CMK (cell line): ENCODE data around the gene ANKRD65.
"Not testable (repeated sequence)": the region's sequence is repeated elsewhere in the genome, so short reads cannot be mapped to it uniquely, and the experiment has no call there.

ENCODE experiments used
- DNase-seq: peaks from one replicate; pipeline ENCODE4 v3.0.0-alpha.2; 2010; ENCODE audit warnings: low read depth

The ANKRD65 gene

GRCh38 chr1:1421147-1421906, at the start of gene ANKRD65:
Gene ANKRD65, minus strand, starts transcription at chr1:1421276. Its CDS starts 271 bp downstream, at chr1:1421005.
- DNase-seq: no peak

DNA sequence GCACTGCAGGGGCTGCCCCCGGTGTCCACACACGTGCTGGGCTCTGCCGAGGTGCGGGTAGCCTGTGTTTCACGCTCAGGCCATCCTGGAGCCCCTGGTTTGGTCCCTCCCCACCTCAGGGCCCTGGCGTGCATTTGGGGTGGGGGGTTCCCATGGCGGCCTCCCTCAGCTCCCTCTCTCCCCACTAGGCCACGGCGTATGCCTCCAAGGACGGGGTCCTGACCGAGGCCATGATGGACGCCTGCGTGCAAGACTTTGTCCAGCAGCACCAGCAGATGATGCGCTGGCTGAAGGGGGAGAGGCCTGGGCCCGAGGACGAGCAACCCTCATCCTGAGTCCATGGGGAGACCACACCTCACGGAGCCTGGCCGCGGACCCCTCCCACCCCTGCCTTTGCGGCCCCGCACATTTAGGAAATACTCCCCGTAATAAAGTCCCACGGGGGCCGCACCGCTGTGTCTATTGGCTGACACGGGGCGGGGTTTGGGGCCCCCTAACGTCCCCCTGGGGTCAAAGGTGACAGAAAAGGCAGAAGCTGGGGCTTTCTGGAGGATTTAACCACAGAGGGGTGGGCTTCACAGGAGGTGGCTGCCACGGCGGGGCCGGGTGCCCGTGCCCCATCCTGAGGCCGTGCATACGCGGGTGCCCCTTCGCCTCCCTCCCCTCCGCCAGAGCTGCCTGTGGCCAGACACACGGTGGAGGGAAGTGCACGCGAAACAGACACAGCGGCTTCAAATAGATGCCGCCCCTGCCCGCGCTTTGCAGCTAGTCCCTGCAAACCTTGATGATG, 47.3 kb upstream of the ANKRD65 start:
- DNase-seq: not testable (repeated sequence)

DNA sequence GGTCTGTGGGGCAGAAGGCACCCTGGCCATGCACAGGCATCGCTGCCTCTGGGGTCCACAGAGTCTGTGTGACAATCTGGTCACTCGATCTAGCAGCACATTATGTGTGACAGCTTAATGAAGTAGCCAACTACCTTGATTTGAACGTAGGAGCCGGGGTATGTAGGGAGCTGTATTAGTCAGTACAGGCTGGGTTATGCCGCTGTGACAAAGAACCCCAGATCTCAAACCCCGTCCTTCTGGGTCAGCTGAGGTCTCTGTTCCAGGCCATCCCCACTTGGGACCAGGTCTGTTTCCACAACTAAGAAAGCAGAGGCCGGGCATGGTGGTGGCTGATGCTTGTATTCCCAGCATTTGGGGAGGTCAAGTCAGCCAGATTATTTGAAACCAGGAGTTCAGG, 42.2 kb upstream of the ANKRD65 start:
- DNase-seq: no peak

- no peak for DNase-seq
These were observed 41.4 kb upstream of the ANKRD65 start for GRCh38 chr1:1462318-1462966.

DNA sequence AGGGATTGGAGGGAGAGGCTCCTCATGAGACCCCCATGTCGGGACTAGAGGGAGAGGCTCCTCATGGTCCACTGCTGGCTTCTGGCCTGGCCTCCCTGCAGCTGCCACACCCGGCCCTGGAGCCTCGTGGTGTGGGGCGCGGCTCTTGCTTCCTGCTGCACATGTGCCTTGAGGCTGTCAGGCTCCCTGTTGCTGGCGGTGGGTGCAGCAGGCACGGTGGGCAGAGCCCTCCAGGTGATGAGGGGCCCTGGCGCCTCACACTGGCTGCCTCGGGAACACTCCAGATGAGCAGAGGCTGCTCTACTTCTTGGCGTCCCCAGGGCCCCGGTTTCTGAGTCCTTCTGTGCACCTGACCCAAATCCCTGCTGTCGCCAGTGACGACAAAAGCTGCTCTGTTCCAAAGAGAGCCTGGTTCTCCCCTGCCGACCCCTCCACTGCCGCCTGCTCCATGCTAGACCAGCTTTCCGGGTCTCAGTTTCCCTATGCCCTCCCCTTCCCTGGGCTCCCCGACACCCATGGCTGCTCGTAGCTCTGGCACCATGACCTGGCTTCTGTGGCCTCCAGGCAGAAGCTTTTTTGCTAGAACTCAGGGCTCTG, 40.7 kb upstream of the ANKRD65 start:
- DNase-seq: no peak

- DNase-seq: no peak
These were observed 39.6 kb upstream of the ANKRD65 start for GRCh38 chr1:1460540-1461130.

- DNase-seq: not testable (repeated sequence)
These were observed 38.6 kb upstream of the ANKRD65 start for GRCh38 chr1:1459711-1460110.

DNA sequence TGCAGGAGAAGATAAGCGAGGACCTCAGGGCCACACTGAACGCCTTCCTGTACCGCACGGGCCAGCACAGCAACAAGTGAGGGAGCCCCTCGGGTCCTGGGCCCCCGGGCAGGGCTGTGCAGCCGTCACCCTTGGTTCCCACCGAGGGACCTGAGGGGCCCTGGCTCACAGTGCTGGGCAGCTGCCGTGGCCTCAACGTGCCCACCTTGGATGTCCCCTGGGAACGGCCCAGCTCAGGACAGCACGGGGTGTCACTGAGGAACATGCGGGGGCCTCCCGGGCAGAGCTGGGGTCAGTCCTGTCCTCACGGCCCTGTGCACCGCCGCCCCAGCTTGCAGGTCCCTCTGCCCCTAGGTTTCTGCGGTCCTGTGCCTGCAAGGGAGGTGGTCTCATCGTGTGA, 38.1 kb upstream of the ANKRD65 start:
- not testable (repeated sequence) for DNase-seq

DNA sequence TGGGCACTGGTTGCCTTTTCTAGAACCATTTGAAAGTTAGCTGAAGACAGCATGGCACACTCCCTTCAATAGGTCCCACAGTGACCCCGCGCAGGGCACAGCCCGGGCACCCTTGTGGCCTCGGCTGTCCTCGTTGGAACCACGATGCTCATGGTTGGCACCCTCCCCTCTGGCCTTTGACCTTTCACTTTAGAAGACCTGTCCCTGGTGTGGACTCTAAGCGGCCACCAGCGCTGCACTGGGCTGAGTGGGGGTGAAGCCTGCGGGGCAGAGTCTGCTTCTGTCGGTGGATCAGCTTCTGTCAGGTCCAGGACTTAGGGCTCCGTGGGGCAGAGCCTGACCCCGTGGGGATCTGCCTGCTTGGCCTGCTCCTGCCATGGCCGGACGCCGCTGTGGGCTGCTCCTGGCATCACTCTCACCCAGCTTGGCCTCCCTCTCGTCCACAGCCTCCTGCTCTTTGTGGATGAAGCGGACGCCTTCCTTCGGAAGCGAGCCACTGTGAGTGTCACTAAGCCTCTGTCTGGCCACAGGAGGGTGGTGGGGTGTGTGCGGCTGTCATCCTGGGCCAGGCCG, 35.7 kb upstream of the ANKRD65 start:
- DNase-seq: not testable (repeated sequence)

DNA sequence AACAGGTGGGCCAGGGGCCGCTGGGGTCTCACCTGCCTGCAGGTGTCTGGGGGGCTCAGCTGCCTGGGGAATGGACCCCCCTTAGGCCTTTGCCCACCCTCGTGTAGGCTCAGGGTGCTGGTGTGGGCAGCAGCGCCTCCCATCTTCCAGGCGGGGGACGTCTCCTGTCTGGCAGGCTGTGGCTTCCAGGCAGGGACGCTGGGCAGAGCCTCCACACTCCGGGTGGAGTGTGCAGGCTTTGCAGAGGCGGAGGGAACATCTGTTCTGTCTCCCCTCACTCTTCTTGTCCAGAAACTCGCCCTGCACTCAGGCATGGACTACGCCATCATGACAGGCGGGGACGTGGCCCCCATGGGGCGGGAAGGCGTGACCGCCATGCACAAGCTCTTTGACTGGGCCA, 34.9 kb upstream of the ANKRD65 start:
- not testable (repeated sequence) for DNase-seq

DNA sequence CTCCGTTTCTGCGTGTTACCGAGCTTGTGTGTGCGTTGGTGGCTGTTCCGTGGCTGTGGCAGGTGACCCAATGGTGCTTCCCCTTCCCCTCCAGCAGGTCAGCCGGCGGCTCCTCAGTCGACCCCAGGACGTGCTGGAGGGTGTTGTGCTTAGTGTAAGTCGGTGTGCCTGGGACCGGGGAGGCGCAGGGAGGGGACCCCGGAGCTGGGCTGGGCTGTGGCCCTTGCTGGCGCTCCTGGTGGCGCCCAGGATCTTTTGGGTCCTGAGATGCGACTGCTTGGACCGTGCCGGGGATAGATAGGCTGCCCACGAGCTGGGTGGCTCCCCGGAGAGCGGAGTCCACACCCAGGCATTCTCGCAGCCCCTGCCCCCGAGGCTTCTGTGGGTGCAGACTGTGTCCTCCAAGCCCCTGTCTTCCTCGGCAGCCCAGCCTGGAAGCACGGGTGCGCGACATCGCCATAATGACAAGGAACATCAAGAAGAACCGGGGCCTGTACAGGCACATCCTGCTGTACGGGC, 34.3 kb upstream of the ANKRD65 start:
- no peak for DNase-seq

- DNase-seq: not testable (repeated sequence)
These were observed 33.4 kb upstream of the ANKRD65 start for GRCh38 chr1:1454286-1455056.

DNA sequence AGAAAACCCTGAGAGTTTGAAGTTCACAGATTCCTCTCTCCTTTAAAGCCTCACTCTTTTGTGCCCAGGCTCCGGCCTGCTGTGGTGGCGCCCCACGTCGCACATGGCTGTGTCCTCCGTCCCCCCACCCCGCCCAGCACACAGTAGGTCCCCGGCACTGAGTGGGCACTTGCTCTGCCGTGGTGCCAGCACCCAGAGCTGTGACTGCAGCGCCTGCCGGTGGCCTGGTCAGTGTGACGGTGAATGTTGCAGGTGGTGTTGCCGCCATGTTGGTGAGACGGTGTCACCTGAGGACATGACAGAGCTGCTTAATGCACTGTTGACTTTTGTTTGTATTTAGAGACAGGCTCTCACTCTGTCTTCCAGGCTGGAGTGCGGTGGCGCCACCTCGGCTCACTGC, 31.8 kb upstream of the ANKRD65 start:
- DNase-seq: no peak

DNA sequence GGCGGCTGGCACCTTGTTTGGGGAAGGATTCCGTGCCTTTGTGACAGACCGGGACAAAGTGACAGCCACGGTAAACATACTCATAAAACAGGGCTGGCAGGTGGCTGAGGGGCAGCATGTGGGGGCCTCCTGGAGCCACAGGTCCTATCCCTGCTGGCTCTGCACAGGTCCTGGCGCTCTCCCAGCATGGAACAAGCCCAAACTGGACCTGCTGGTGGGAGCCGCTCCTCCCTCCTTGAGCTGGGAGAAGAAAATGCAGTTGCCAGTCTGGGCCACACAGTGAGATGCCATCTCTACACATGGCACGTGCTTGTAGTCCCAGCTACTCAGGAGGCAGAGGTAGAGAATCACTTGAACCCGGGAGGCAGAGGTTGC, 31.3 kb upstream of the ANKRD65 start:
- DNase-seq: not testable (repeated sequence)

DNA sequence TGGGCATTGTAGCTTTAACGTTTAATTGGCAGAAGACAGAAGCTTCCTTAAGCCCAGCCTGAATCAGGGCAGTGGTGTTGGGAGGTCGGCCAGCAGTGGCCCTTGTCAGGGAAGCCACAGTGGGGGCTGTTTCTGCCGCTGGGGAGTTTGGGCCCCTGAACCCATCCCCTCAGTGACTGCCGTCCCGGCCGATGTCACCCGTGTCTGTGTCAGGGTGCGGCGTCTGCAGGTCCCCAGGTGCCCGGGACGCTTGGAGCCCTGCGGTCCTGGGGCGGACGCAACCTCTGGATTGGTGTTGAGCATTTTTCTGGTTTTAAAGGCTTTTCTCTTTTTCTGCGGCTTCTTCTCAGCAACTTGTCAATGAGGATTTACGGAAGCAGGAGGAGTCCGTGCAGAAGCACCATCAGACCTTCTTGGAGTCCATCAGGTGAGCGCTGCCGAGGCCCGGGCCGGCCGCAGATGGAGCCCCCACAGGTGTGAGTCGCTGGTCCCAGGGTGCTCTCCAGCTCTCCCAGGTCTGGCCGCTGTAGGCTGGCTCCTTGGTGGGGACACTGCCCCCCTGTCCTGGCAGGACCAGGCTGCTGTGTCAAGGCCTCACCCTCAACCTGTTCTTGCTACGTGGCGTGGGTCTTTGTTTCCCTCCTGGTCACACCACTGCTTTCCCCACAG, 30.8 kb upstream of the ANKRD65 start:
- DNase-seq: no peak

GRCh38 chr1:1450616-1451015, 29.5 kb upstream of the ANKRD65 start:
- not testable (repeated sequence) for DNase-seq

DNA sequence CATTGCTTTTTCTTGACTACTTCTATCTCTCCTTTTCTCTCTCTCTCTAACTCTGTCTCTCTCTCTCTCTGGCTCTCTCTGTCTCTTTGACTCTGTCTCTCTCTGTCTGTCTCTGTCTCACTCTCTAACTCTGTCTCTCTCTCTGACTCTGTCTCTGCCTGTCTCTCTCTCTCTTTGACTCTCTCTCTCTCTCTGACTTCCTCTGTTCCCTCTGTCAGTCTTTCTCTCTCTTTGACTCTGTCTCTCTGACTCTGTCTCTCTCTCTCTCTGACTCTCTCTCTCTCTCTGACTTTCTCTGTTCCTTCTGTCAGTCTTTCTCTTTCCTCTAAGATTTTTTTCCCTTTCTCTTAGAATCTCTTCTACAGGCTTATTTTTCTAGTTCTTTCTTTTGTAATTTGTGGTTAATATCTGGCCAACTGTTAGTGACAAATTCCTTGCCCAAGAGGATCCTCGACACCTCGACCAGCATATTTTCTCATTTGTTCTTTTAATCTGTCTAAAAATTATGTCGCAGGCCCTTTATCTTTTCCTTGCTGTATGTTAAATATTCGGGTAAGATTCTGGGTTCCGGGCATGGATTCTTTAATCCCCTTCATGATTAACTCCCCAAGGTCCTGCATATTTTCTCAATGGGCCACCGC, 28.1 kb upstream of the ANKRD65 start, which contains the start of gene ATAD3C:
ATAD3C (plus strand) TSS at position 591 of the 641 bp plus-strand sequence. CDS start 995 bp downstream, outside the sequence.
- no peak for DNase-seq

DNA sequence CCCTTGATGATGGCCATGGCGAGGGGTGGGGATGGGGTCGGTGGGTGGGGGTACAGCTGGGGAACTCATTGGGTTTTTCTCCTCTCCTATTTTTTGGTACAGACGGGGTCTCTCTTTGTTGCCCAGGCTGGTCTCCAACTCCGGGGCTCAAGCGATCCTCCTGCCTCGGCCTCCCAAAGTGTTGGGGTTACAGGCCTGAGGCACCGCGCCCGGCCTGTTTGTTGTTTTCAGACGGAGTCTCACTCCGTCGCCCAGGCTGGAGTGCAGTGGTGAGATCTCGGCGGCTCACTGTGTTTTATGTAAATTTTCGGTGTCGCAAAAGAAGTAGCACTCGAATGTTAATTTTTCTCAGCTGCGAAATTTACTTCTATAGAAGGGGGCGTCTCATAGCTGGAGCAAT, 25.6 kb upstream of the ANKRD65 start:
- not testable (repeated sequence) for DNase-seq

DNA sequence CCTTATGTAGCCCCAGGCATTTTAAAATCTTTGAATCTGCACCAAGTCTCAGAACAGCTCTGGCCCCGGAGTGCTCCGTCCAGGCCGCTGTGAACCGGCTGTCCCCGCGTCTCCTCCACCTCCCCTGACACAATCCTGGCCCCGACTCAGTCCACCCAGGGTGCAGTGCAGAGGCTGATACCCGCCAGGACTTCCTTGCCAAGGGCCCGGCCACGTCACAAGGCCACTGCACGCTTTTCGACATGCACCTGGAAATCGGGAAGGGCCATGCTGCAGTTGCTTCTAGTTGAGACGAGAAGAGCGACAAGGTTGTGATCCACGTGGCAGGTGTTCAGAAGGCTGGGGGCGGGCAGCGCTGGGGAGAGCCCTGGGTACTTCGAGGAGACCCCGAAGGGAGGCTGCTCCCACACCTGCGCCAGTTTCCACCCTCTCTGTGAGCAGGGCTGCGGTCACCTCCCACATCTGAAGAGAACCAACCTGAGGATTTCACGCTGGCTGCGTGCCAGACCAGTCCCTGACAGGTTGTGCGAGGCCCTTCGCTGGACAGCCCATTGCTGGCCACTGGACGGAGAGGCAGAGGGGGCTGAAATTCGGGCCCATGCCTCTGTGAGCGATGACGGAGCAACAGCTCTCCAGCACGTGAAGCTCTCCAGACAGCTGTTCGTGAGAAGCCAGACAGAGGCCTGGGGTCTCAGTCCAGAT, 21.1 kb upstream of the ANKRD65 start:
- DNase-seq: no peak
